Liver (tissue), 3 donors: Measurements from ENCODE around the gene CGNL1.
A peak's percentile ranks its signal among the peaks of the same experiment; 100 is the strongest.

Source experiments
- RAD21 ChIP-seq, 2 donors: IDR thresholded peaks; 2 replicates each; pipeline ENCODE4 v1.6.1; 2016; ENCODE audit warnings: antibody characterized with exemption in 2 of 2, mild to moderate bottlenecking in 2 of 2
- TF ChIP-seq, protein P1 (sequence below): fragments of 150-350 bp; IDR thresholded peaks from 2 replicates; pipeline ENCODE4 v1.5.1; 2017; ENCODE audit warnings: improper control_type of control experiment, low read depth, low read length; ENCODE audit not compliant: missing input control
- TF ChIP-seq, protein P2 (sequence below): IDR thresholded peaks from 2 replicates; pipeline ENCODE4 v1.6.1; 2016; ENCODE audit warnings: antibody characterized with exemption, mild to moderate bottlenecking
- donor health status: healthy.
- donor health status: healthy.

DNA sequence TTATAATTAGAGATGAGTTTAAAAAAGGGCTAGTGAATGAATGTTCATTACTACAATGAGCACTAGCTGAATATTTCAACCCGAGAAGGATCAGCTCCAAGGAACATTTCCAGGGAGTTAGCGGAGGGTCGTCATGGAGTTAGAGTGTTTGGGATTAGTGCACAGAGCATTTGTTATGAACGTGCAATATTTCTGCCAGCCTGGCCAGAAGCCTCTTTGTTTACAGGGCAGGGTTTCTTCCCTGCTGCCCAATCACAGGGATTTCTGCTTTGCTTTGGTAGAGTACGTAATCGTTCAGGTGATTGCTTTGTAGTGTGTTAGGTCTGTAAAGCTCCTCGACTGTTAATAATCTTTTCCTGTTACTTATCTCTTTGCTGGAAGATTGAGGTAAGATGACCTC is 5.9 kb downstream of the CGNL1 start:
- TF ChIP-seq, protein P1, sequence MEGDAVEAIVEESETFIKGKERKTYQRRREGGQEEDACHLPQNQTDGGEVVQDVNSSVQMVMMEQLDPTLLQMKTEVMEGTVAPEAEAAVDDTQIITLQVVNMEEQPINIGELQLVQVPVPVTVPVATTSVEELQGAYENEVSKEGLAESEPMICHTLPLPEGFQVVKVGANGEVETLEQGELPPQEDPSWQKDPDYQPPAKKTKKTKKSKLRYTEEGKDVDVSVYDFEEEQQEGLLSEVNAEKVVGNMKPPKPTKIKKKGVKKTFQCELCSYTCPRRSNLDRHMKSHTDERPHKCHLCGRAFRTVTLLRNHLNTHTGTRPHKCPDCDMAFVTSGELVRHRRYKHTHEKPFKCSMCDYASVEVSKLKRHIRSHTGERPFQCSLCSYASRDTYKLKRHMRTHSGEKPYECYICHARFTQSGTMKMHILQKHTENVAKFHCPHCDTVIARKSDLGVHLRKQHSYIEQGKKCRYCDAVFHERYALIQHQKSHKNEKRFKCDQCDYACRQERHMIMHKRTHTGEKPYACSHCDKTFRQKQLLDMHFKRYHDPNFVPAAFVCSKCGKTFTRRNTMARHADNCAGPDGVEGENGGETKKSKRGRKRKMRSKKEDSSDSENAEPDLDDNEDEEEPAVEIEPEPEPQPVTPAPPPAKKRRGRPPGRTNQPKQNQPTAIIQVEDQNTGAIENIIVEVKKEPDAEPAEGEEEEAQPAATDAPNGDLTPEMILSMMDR: no peak
- TF ChIP-seq, protein P2, sequence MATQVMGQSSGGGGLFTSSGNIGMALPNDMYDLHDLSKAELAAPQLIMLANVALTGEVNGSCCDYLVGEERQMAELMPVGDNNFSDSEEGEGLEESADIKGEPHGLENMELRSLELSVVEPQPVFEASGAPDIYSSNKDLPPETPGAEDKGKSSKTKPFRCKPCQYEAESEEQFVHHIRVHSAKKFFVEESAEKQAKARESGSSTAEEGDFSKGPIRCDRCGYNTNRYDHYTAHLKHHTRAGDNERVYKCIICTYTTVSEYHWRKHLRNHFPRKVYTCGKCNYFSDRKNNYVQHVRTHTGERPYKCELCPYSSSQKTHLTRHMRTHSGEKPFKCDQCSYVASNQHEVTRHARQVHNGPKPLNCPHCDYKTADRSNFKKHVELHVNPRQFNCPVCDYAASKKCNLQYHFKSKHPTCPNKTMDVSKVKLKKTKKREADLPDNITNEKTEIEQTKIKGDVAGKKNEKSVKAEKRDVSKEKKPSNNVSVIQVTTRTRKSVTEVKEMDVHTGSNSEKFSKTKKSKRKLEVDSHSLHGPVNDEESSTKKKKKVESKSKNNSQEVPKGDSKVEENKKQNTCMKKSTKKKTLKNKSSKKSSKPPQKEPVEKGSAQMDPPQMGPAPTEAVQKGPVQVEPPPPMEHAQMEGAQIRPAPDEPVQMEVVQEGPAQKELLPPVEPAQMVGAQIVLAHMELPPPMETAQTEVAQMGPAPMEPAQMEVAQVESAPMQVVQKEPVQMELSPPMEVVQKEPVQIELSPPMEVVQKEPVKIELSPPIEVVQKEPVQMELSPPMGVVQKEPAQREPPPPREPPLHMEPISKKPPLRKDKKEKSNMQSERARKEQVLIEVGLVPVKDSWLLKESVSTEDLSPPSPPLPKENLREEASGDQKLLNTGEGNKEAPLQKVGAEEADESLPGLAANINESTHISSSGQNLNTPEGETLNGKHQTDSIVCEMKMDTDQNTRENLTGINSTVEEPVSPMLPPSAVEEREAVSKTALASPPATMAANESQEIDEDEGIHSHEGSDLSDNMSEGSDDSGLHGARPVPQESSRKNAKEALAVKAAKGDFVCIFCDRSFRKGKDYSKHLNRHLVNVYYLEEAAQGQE: peak; percentile 29
- peak in 1 of 2 donors; percentile 33 for TF ChIP-seq RAD21 (IDR thresholded peaks at IDR 0.05)
